HepG2 (cell line): ENCODE results near the gene ARFIP1. TPM values are rescaled to one million over a fixed set of nuclear protein-coding genes. Genes with fewer than 3 reads are reported as not detected.

Experiments used
- ATAC-seq: fragments of 200-7000 bp; cut with Tn5 transposase; 3 replicates; pipeline ENCODE4 v1.9.1; 2020; ENCODE audit warnings: mild to moderate bottlenecking, moderate library complexity
- BruUV-seq: library from RNA; stranded (reverse); fragments of 400-500 nt; replicated peaks from 2 replicates; lab custom pipeline; 2021; lab: Mats Ljungman, UMichigan
- CTCF ChIA-PET: fragments of 300-600 bp; formaldehyde crosslinking; extraction: SDS; loops from one replicate; lab custom pipeline; 2021; ENCODE audit warnings: low total read pairs, inconsistent platforms, low intra/inter-chr PET ratio; lab: Yijun Ruan, JAX
- POLR2A ChIA-PET: fragments of 350-600 bp; sonication (Branson Sonifier 250); formaldehyde crosslinking; loops from one replicate; lab custom pipeline; 2020; ENCODE audit warnings: antibody characterized with exemption, inconsistent platforms; lab: Yijun Ruan, JAX
- DNase-seq: peaks from one replicate; pipeline ENCODE4 v3.0.0-alpha.2; 2015; ENCODE audit warnings: low spot score
- FAIRE-seq: peaks from 3 replicates; lab custom pipeline; 2011; peaks lifted over from hg19 to GRCh38; lab: Jason Lieb, UNC
- H2AFZ ChIP-seq: one replicate; pipeline ENCODE4 v1.6.1; 2011; ENCODE audit warnings: low read length, inconsistent platforms
- H3K27ac ChIP-seq: fragments of 300-600 bp; 3 replicates; pipeline ENCODE4 v1.8.0; 2011; ENCODE audit warnings: mixed run types, mild to moderate bottlenecking, mixed read lengths, low read length, inconsistent platforms; ENCODE audit not compliant: insufficient read depth; ENCODE audit errors: extremely low read length
- H3K27me3 ChIP-seq, 2 experiments: fragments of 200-600 bp in 1 of 2; 2 replicates in 1 of 2; 3 replicates in 1 of 2; pipeline versions ENCODE4 v1.6.0 to v1.8.0; 2011; ENCODE audit warnings: low read length in 2 of 2, mild to moderate bottlenecking in 2 of 2, moderate library complexity in 2 of 2, inconsistent platforms in 1 of 2; ENCODE audit not compliant: insufficient read depth in 2 of 2, control insufficient read depth in 1 of 2
- H3K36me3 ChIP-seq, 2 experiments: fragments of 200-600 bp in 1 of 2; replicated peaks in 1 of 2; 2 replicates in 1 of 2; 3 replicates in 1 of 2; pipeline versions ENCODE4 v1.5.1 to v1.8.0; 2011; ENCODE audit warnings: low read length in 2 of 2, inconsistent platforms in 1 of 2; ENCODE audit not compliant: insufficient read depth in 2 of 2, control insufficient read depth in 1 of 2
- H3K4me1 ChIP-seq: 2 replicates; pipeline ENCODE4 v1.5.1; 2012; ENCODE audit warnings: low read length, inconsistent platforms; ENCODE audit not compliant: insufficient read depth
- H3K4me2 ChIP-seq: 2 replicates; pipeline ENCODE4 v1.6.0; 2011; ENCODE audit warnings: low read depth, low read length, inconsistent platforms
- H3K4me3 ChIP-seq, 3 experiments: fragments of 200-600 bp in 1 of 3; sonication (generic), shearing (Covaris generic) in 1 of 3; replicated peaks in 1 of 3; 2 replicates each; pipeline ENCODE4 v1.5.1; 2011 to 2016; ENCODE audit warnings: low read length in 3 of 3, inconsistent platforms in 2 of 3, low read depth in 2 of 3, mild to moderate bottlenecking in 2 of 3, control low read depth in 1 of 3, mixed read lengths in 1 of 3; ENCODE audit not compliant: insufficient read depth in 1 of 3
- H3K79me2 ChIP-seq: one replicate; pipeline ENCODE4 v1.6.1; 2011; ENCODE audit warnings: low read length, inconsistent platforms; ENCODE audit not compliant: insufficient read depth
- H3K9ac ChIP-seq: 2 replicates; pipeline ENCODE4 v1.6.0; 2011; ENCODE audit warnings: mild to moderate bottlenecking, low read depth, low read length, inconsistent platforms; ENCODE audit not compliant: insufficient read depth
- H3K9me3 ChIP-seq: 2 replicates; pipeline ENCODE4 v1.5.1; 2012; ENCODE audit warnings: mild to moderate bottlenecking, low read length
- H4K20me1 ChIP-seq: 2 replicates; pipeline ENCODE4 v1.6.0; 2011; ENCODE audit warnings: inconsistent platforms, mild to moderate bottlenecking, low read length, moderate library complexity; ENCODE audit not compliant: insufficient read depth
- PAWR ChIP-seq: sonication (generic); formaldehyde crosslinking; IDR thresholded peaks from 2 replicates; pipeline ENCODE4 v1.4.0; 2020; ENCODE audit warnings: missing genetic modification reagents, mild to moderate bottlenecking, borderline replicate concordance
- SAFB2 ChIP-seq: sonication (generic); formaldehyde crosslinking; IDR thresholded peaks from 2 replicates; pipeline ENCODE4 v1.5.1; 2020; ENCODE audit warnings: missing genetic modification reagents, low read depth, mild to moderate bottlenecking, borderline replicate concordance
- SP4 ChIP-seq: sonication (generic); formaldehyde crosslinking; IDR thresholded peaks from 2 replicates; pipeline ENCODE4 v1.8.1; 2023; ENCODE audit warnings: mild to moderate bottlenecking, missing genetic modification reagents
- SYNCRIP ChIP-seq: fragments of 200-400 bp; formaldehyde crosslinking; IDR thresholded peaks from 2 replicates; pipeline ENCODE4 v1.6.1; 2018; ENCODE audit warnings: mild to moderate bottlenecking, low read depth, low read length; ENCODE audit not compliant: insufficient read depth
- TRIM24 ChIP-seq: sonication (generic); formaldehyde crosslinking; IDR thresholded peaks from 2 replicates; pipeline ENCODE4 v1.8.0; 2022; ENCODE audit warnings: mild to moderate bottlenecking, missing genetic modification reagents
- ZFYVE20 ChIP-seq: sonication (generic); formaldehyde crosslinking; IDR thresholded peaks from 2 replicates; pipeline ENCODE4 v1.8.0; 2023; ENCODE audit warnings: low read depth, mild to moderate bottlenecking, moderate library complexity, missing genetic modification reagents, borderline replicate concordance
- ZNF331 ChIP-seq: sonication (generic); formaldehyde crosslinking; IDR thresholded peaks from 2 replicates; pipeline ENCODE4 v1.4.0; 2020; ENCODE audit warnings: missing genetic modification reagents
- ZNF567 ChIP-seq: sonication (generic); formaldehyde crosslinking; IDR thresholded peaks from 2 replicates; pipeline ENCODE4 v1.8.1; 2023; ENCODE audit warnings: mild to moderate bottlenecking, missing genetic modification reagents, borderline replicate concordance
- ZNF839 ChIP-seq: sonication (generic); formaldehyde crosslinking; IDR thresholded peaks from 2 replicates; pipeline ENCODE4 v1.4.0; 2020; ENCODE audit warnings: missing genetic modification reagents, mild to moderate bottlenecking, borderline replicate concordance
- ZZZ3 ChIP-seq: sonication (generic); formaldehyde crosslinking; IDR thresholded peaks from 2 replicates; pipeline ENCODE4 v1.4.0; 2020; ENCODE audit warnings: missing genetic modification reagents, mild to moderate bottlenecking, borderline replicate concordance
- WGBS: methylation state at CpG from one replicate; pipeline ENCODE4 v1.1.6; 2017; ENCODE audit warnings: low lambda C conversion rate; 5-methylcytosine and 5-hydroxymethylcytosine counted together
- in situ Hi-C: cut with HindIII; loops from 2 replicates; pipeline ENCODE4 v1.10.0; 2017; ENCODE audit warnings: low pct_unique_long_range_greater_than_20kb; ENCODE audit not compliant: extremely low pct_ligation_motif_present
- intact Hi-C: fragments of 100-400 bp; cut with micrococcal nuclease; formaldehyde crosslinking; loops from one replicate; pipeline ENCODE4 v1.10.0; 2022; ENCODE audit not compliant: unreplicated experiment
- polyA plus RNA-seq, 8 experiments: library from polyadenylated mRNA; depleted of rRNA in 3 of 8; stranded (reverse) in 7 of 8; unstranded in 1 of 8; fragments of >200 nt; fragmentation: Illumina TruSeq in 4 of 8; extraction: Trizol in 4 of 8; gene quantifications; 2 replicates each; pipeline versions ENCODE4 v1.2.1 to v1.2.3, GENCODE V29; 2011 to 2016; ENCODE audit warnings: low read depth in 4 of 8, missing spikeins in 1 of 8, mixed read lengths in 1 of 8; ENCODE audit not compliant: insufficient read depth in 1 of 8
- total RNA-seq, 5 experiments: library from RNA; depleted of rRNA; stranded (reverse); fragments of >200 nt; fragmentation: Illumina TruSeq; extraction: Trizol; gene quantifications; 2 replicates each; pipeline ENCODE4 v1.2.3, GENCODE V29; 2016; ENCODE audit warnings: low read depth in 1 of 5
- TF ChIP-seq, protein P1 (sequence below): sonication (generic); formaldehyde crosslinking; IDR thresholded peaks from 2 replicates; pipeline ENCODE4 v1.4.0; 2020; ENCODE audit warnings: missing genetic modification reagents, borderline replicate concordance
- TF ChIP-seq, protein P2 (sequence below): sonication (generic); formaldehyde crosslinking; IDR thresholded peaks from 2 replicates; pipeline ENCODE4 v1.4.0; 2020; ENCODE audit warnings: missing genetic modification reagents
- TF ChIP-seq, protein P3 (sequence below): sonication (generic); formaldehyde crosslinking; IDR thresholded peaks from 2 replicates; pipeline ENCODE4 v1.8.0; 2023; ENCODE audit warnings: mild to moderate bottlenecking, missing genetic modification reagents
- TF ChIP-seq, protein P4 (sequence below): sonication (generic); formaldehyde crosslinking; IDR thresholded peaks from 2 replicates; pipeline ENCODE4 v1.5.0; 2020; ENCODE audit warnings: missing genetic modification reagents, mild to moderate bottlenecking, borderline replicate concordance

The ARFIP1 gene
- total and polyA plus RNA-seq, 2 of the 13 experiments (the other 11 are each of a cell fraction or from before 2014, with no cell fraction given) = 9.9 to 27.7 TPM

DNA sequence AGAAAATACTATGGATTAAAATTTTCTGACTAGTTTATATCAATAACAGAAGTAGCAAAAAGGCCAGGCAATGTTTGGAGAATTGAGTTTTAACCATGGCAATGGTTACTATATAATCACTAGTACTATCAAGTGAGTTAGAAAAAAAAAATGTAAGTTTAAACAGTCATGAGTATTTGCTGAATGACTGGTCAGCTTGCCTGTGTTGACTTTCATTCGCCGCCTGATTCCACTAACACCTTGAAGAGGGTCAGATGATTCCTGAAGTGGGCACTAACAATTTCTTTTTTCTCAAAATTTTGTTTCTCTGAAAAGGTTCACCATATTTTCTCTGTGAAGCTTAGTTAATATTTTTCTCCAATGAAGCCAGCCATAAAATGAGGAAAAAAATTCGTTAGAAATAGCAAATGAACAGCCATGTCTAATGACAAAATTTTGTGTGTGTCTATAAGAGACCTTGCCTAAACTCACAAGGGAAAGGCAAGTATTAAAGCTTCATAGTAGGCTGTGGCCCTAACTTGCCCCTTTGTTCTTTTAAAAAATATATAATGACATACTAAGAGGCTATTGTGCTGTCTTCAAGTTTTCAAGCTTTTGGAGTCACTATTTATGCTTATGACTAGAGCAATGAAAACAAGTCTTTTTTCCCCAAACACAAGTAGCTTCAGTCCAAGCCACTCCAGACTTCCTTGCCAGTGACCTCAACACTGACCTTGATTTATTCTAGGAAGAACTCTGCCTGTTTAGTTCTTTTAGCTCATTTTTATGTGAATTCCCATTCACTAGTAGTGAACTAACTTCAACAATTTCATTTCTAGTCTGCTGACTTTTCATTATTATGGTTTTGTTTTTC is 138.0 kb downstream of the ARFIP1 start:
- Histone ChIP-seq H3K4me2 (no peak overlapping the region), H3K4me3 (no peak overlapping the region), H4K20me1 (no peaks in the 10 kb centered on the region), H3K36me3 (no peaks in the 10 kb centered on the region), H3K9me3 (peaks cover 26% of the 10 kb centered on the region), H3K4me1 (no peaks in the 10 kb centered on the region), H3K27ac (no peak overlapping the region), H2AFZ (no peak overlapping the region), H3K79me2 (no peaks in the 10 kb centered on the region), H3K9ac (no peak overlapping the region), H3K27me3 (no peaks in the 10 kb centered on the region)
- 68% methylated on average over 3 of the region's 3 CpGs for WGBS
- no peak for ATAC-seq
- TF ChIP-seq ZZZ3 (no peak), ZNF567 (CRISPR knock-in tag) (no peak), PAWR (CRISPR knock-in tag) (no peak), SAFB2 (CRISPR knock-in tag) (no peak), TRIM24 (no peak), ZNF331 (CRISPR knock-in tag) (no peak), ZNF839 (CRISPR knock-in tag) (no peak), SP4 (no peak), ZFYVE20 (CRISPR knock-in tag) (no peak), SYNCRIP (no peak)
- TF ChIP-seq, protein P1, sequence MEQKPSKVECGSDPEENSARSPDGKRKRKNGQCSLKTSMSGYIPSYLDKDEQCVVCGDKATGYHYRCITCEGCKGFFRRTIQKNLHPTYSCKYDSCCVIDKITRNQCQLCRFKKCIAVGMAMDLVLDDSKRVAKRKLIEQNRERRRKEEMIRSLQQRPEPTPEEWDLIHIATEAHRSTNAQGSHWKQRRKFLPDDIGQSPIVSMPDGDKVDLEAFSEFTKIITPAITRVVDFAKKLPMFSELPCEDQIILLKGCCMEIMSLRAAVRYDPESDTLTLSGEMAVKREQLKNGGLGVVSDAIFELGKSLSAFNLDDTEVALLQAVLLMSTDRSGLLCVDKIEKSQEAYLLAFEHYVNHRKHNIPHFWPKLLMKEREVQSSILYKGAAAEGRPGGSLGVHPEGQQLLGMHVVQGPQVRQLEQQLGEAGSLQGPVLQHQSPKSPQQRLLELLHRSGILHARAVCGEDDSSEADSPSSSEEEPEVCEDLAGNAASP = no peak
- TF ChIP-seq, protein P2, sequence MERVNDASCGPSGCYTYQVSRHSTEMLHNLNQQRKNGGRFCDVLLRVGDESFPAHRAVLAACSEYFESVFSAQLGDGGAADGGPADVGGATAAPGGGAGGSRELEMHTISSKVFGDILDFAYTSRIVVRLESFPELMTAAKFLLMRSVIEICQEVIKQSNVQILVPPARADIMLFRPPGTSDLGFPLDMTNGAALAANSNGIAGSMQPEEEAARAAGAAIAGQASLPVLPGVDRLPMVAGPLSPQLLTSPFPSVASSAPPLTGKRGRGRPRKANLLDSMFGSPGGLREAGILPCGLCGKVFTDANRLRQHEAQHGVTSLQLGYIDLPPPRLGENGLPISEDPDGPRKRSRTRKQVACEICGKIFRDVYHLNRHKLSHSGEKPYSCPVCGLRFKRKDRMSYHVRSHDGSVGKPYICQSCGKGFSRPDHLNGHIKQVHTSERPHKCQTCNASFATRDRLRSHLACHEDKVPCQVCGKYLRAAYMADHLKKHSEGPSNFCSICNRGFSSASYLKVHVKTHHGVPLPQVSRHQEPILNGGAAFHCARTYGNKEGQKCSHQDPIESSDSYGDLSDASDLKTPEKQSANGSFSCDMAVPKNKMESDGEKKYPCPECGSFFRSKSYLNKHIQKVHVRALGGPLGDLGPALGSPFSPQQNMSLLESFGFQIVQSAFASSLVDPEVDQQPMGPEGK (CRISPR knock-in tag) = no peak
- TF ChIP-seq, protein P3, sequence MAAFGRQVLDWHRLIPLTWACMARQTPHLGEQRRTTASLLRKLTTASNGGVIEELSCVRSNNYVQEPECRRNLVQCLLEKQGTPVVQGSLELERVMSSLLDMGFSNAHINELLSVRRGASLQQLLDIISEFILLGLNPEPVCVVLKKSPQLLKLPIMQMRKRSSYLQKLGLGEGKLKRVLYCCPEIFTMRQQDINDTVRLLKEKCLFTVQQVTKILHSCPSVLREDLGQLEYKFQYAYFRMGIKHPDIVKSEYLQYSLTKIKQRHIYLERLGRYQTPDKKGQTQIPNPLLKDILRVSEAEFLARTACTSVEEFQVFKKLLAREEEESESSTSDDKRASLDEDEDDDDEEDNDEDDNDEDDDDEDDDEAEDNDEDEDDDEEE = no peak
- TF ChIP-seq, protein P4, sequence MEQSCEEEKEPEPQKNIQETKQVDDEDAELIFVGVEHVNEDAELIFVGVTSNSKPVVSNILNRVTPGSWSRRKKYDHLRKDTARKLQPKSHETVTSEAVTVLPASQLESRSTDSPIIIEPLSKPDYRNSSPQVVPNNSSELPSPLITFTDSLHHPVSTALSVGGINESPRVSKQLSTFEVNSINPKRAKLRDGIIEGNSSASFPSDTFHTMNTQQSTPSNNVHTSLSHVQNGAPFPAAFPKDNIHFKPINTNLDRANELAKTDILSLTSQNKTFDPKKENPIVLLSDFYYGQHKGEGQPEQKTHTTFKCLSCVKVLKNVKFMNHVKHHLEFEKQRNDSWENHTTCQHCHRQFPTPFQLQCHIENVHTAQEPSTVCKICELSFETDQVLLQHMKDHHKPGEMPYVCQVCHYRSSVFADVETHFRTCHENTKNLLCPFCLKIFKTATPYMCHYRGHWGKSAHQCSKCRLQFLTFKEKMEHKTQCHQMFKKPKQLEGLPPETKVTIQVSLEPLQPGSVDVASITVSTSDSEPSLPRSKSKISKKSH = no peak
- intact Hi-C loops = no loop called here
- ChIA-PET POLR2A (no interaction called here), CTCF (no interaction called here)
- BruUV-seq = no TSS peak
- no peak for FAIRE-seq
- DNase-seq = no peak
- in situ Hi-C loops = no loop called here
